ENCODE measurements around the gene CD5L.

Gene CD5L

DNA sequence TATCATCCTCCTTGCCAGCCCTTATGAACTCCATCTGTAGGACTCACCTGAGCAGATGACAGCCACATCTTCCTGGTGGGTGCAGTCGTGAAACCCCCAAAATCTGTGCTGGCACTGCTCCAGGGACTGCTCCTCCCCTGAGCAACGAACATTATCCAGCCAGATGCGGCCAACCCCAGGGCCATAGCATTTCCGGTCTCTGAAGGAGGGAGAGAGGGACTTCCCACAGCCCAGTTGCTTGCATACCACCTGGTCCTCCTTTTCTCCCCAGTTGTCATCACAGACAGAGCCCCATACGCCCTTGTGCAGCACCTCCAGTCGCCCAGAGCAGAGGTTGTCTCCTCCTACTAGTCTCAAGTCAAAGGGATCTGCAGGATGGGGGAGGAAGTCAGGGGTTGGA is 8.5 kb downstream of the CD5L start:
- TF ChIP-seq, protein P1, sequence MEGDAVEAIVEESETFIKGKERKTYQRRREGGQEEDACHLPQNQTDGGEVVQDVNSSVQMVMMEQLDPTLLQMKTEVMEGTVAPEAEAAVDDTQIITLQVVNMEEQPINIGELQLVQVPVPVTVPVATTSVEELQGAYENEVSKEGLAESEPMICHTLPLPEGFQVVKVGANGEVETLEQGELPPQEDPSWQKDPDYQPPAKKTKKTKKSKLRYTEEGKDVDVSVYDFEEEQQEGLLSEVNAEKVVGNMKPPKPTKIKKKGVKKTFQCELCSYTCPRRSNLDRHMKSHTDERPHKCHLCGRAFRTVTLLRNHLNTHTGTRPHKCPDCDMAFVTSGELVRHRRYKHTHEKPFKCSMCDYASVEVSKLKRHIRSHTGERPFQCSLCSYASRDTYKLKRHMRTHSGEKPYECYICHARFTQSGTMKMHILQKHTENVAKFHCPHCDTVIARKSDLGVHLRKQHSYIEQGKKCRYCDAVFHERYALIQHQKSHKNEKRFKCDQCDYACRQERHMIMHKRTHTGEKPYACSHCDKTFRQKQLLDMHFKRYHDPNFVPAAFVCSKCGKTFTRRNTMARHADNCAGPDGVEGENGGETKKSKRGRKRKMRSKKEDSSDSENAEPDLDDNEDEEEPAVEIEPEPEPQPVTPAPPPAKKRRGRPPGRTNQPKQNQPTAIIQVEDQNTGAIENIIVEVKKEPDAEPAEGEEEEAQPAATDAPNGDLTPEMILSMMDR (IDR thresholded peaks at IDR 0.05; ENCODE audit: low read depth, low read length): no peak
- no peak overlapping the region for H3K4me3 ChIP-seq (ENCODE audit: low read depth, low read length)

DNA sequence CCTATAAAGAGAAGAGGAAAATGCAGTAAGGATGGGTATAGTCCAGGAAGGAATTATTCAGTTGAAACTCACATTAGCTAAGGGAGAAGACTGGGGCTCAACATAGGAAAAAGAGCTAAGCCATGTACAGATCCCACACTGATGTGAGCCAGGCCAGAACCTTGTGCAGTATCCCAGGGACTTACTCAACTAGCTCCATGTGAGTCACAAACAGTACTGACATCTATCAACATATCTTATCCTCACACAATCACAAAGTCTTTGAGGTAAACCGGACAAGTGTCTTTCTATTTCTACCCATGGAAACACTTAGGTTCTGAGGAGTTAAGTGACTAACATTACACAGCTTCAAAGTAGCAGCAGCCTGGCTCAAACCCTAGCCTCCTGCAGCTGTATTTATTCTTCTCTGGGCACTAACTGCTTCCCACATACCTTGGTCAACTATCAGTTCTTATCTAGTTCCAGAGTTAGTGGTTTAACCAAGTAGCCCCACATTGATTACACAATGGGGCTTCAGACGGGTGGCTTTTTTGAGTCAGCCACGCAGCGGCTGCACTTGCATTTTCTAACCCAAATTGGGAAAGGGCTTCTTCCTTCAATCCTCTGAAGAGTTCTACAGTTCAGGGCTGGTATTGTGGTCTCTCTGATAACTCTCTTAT is 9.5 kb downstream of the CD5L start:
- no peak overlapping the region for H3K4me3 ChIP-seq (ENCODE audit: low read depth, low read length)
- TF ChIP-seq, protein P1 (IDR thresholded peaks at IDR 0.05; ENCODE audit: low read depth, low read length): no peak

DNA sequence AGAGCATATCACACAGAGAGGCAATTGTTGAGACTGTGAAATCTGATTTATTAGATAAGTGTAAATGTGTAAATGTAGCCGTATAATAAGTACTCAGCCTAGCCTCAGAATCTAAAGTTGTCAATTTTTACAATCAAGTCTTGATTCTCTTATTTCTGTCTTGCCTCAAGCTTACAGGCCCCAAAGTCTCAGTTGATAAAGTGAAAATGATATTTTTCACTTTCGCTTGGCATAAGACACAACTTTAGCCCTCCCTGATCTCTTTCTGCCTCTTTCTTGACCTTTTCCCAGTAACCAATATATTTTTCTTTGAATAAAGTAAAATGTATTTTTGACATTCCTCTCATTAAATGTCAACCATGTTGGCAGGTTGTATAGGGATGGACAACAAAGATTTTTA is 10.7 kb downstream of the CD5L start:
- TF ChIP-seq, protein P1 (IDR thresholded peaks at IDR 0.05; ENCODE audit: low read depth, low read length): no peak
- no peak overlapping the region for H3K4me3 ChIP-seq (ENCODE audit: low read depth, low read length)

DNA sequence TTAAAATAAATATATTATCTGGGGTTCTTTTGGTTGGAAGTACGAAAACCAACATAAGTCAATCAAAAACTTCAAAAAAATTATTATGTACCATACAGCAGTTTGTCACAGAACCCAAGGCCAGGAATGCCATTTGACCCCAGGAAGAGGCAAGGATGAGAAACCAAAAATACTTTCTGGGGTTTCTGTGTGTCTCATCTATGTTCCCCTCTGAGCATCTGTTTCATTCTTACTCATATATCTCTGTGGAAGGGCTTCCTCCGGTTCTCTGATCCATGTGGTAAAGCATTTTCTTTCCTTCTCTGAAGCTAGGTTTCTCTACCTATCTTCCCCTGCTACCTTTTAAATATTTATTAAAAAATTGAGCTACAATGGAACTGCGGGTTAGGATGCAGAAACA is 11.9 kb downstream of the CD5L start:
- TF ChIP-seq, protein P1 (IDR thresholded peaks at IDR 0.05; ENCODE audit: low read depth, low read length): no peak
- no peak overlapping the region for H3K4me3 ChIP-seq (ENCODE audit: low read depth, low read length)

DNA sequence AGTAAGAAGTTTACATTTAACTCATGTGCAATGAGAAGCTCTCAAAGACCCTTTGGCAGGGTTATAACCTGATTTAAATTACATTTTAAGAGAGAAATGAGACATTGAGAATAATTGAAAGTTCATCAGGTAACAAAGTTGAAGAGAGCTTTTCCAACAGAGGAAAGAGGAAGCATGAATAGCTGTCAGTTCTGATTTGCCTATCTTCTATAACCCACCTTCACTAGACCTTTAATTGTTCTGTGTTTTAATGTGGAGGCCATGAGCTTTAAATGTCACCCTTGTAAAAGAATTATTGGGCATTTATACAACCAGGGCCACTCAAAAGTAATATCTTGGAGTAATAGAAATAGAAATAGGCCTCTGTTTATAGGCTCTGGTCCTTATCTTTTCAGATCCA is 12.4 kb downstream of the CD5L start:
- no peak overlapping the region for H3K4me3 ChIP-seq (ENCODE audit: low read depth, low read length)
- TF ChIP-seq, protein P1 (IDR thresholded peaks at IDR 0.05; ENCODE audit: low read depth, low read length): no peak

DNA sequence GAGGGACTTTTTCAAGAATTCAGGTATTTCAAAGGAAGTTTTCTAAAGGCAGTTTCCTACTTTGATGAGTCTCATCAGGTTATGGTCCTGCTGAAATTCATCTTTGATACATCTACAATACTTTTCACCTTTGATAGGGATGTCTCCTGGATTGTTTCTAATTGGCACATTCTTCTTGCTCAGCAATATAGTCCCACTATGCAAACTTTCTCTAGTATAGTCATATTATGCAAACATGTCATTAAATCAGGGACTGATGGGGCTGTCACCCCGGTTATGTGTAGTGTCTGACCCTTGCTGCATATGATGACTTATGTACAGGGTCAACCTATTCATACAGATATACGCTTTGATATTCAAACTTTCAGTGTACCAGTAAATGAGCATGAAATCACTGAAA is 21.3 kb downstream of the CD5L start:
- TF ChIP-seq, protein P1 (IDR thresholded peaks at IDR 0.05; ENCODE audit: low read depth, low read length): no peak
- H3K4me3 ChIP-seq (ENCODE audit: low read depth, low read length): no peak overlapping the region

DNA sequence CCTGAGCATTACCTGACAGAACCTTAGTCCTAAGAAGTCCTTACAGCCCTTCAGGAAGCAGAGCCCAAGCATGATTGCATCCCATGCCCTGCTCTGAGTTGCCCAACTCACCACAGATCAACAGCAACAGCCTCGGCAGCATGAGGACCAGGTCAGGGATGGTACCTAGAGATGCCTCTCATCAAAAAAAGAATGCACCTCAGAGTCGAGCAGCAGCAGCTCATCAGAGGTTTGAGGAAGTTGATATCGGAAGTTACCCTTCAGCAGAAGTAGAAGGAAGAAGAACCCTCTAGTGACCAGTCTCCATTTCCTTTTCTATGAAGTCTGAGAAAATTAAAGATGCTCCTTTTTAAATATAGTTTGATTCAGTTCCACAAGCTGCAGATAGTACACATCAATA is 21.7 kb downstream of the CD5L start, which contains the start of gene FCRL1:
FCRL1 (minus strand) TSS at position 225 of the 400 bp plus-strand sequence; CDS start at position 142, 83 bp downstream.
- TF ChIP-seq, protein P1 (IDR thresholded peaks at IDR 0.05; ENCODE audit: low read depth, low read length): no peak
- no peak within 1 kb of the TSS for H3K4me3 ChIP-seq (ENCODE audit: low read depth, low read length)
